Measurements from ENCODE around the gene CD2AP.
"Not testable (repeated sequence)": the region's sequence is repeated elsewhere in the genome, so short reads cannot be mapped to it uniquely, and the experiment has no call there.

The CD2AP gene

GRCh38 chr6:47647626-47648025, 170.0 kb downstream of the CD2AP start:
- DNase-seq: not testable (repeated sequence)

GRCh38 chr6:47648031-47648430, 170.4 kb downstream of the CD2AP start:
- no peak for DNase-seq

- DNase-seq: no peak
Measured at GRCh38 chr6:47650553-47651432, 173.2 kb downstream of the CD2AP start.

GRCh38 chr6:47651505-47651944, 173.9 kb downstream of the CD2AP start:
- no peak for DNase-seq

GRCh38 chr6:47653706-47654105, 176.1 kb downstream of the CD2AP start:
- no peak for DNase-seq

- DNase-seq: no peak
Measured at GRCh38 chr6:47654255-47654654, 176.7 kb downstream of the CD2AP start.

GRCh38 chr6:47655719-47656595, 178.4 kb downstream of the CD2AP start:
- no peak for DNase-seq

- no peak for DNase-seq
Measured at GRCh38 chr6:47661960-47662359, 184.4 kb downstream of the CD2AP start.

GRCh38 chr6:47663462-47664216, 186.1 kb downstream of the CD2AP start:
- DNase-seq: no peak

GRCh38 chr6:47665112-47665511, 187.5 kb downstream of the CD2AP start:
- no peak for DNase-seq

GRCh38 chr6:47669684-47670513, 192.3 kb downstream of the CD2AP start:
- no peak for DNase-seq

- DNase-seq: no peak
Measured at GRCh38 chr6:47670851-47671250, 193.3 kb downstream of the CD2AP start.

GRCh38 chr6:47671777-47672176, 194.2 kb downstream of the CD2AP start:
- DNase-seq: no peak

GRCh38 chr6:47672816-47673215, 195.2 kb downstream of the CD2AP start:
- DNase-seq: no peak

- DNase-seq: no peak
Measured at GRCh38 chr6:47674673-47675072, 197.1 kb downstream of the CD2AP start.
